ENCODE results near the gene MOK. TPM values are rescaled to one million over a fixed set of nuclear protein-coding genes. Genes with fewer than 3 reads are reported as not detected.

The MOK gene
- total RNA-seq, 6 experiments from 2014 or later = 2.7 to 4.7 (median 3.8) TPM

DNA sequence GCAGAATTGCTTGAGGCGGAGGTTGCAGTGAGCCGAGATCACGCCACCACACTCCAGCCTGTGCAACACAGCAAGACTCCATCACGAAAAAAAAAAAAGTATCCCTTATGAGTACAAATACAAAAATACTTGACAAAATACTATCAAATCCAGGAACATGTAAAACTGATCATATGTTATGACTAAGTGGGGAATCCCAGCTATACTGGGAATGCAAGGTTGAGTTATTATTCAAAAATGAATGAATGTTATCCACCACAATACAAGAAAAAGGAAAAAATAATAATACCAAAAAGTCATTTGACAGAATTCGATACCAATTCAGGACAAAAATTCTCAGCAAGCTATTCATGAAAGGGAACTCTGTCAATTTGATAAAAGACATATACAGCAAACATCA lies 32.6 kb downstream of the MOK start:
- Histone ChIP-seq H3K4me1 (no peaks in the 10 kb centered on the region), H3K36me3 (no peaks in the 10 kb centered on the region), H3K9me3 (no peaks in the 10 kb centered on the region), H3K27ac (no peak overlapping the region), H3K27me3 (no peaks in the 10 kb centered on the region), H3K4me3 (no peak overlapping the region)
- no peak for TF ChIP-seq POLR2A (IDR thresholded peaks at IDR 0.05)
- TF ChIP-seq, protein P1, sequence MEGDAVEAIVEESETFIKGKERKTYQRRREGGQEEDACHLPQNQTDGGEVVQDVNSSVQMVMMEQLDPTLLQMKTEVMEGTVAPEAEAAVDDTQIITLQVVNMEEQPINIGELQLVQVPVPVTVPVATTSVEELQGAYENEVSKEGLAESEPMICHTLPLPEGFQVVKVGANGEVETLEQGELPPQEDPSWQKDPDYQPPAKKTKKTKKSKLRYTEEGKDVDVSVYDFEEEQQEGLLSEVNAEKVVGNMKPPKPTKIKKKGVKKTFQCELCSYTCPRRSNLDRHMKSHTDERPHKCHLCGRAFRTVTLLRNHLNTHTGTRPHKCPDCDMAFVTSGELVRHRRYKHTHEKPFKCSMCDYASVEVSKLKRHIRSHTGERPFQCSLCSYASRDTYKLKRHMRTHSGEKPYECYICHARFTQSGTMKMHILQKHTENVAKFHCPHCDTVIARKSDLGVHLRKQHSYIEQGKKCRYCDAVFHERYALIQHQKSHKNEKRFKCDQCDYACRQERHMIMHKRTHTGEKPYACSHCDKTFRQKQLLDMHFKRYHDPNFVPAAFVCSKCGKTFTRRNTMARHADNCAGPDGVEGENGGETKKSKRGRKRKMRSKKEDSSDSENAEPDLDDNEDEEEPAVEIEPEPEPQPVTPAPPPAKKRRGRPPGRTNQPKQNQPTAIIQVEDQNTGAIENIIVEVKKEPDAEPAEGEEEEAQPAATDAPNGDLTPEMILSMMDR (IDR thresholded peaks at IDR 0.05) = no peak
- ATAC-seq = no peak
- no peak for DNase-seq
- intact Hi-C loops (cut with DNase I) = no loop called here
- 96% methylated on average over 4 of the region's 5 CpGs for WGBS (ENCODE audit: insufficient coverage, low coverage, low lambda C conversion rate, missing lambda C conversion rate)

DNA sequence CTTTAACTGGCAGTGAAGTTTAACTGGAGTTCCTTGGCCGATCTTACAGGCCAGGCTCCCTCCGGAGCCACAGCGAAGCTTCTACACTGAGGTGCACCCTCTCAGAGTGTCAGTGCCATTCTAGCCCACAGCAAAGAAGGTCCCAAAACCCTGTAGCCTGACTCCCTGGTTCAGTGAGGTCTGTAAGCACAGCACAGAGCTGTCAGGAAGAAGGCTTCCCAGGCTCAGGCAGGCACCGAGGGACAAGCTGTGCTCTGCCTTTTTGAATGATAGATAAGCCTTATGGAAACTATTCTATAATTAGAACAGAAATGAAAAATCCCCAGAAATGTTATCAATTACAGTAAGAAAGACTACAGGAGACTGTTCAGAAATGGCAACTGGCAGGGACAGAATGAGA lies 40.2 kb downstream of the MOK start:
- ATAC-seq = peak in 3 of 4 donors; percentile 23 to 59 (median 43)
- no peaks in the 10 kb centered on the region for H3K27me3 ChIP-seq
- TF ChIP-seq, protein P1 (IDR thresholded peaks at IDR 0.05) = no peak
- no peak for TF ChIP-seq POLR2A (IDR thresholded peaks at IDR 0.05)
- no peaks in the 10 kb centered on the region for H3K9me3 ChIP-seq
- intact Hi-C loops (cut with DNase I) = no loop called here
- H3K36me3 ChIP-seq = no peaks in the 10 kb centered on the region
- no peaks in the 10 kb centered on the region for H3K4me1 ChIP-seq
- no peak for DNase-seq
- H3K4me3 ChIP-seq = no peak overlapping the region
- H3K27ac ChIP-seq = peak overlapping the region in 2 of 3 donors; percentile 26 to 39
- WGBS (ENCODE audit: insufficient coverage, low coverage, low lambda C conversion rate, missing lambda C conversion rate) = 64% methylated on average over 1 of the region's 4 CpGs

DNA sequence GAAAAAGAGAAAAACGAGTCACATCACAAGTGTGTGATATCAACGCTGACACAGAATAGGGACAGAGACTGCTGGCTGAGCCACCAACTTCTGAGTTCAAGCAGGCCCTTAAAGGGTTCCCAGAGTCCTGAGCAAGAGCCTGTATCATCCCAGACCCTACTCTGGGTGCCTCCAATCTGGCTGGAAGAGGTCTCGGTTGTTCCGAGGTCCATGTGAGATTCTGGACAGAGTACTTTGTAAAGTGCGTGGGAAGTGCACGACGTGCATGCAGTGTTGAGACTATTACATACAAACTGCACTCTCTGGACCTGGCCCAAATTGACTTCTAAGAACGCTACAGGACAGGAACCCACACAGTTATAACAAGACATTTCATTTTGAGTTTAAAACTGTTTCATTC lies 40.6 kb downstream of the MOK start:
- Histone ChIP-seq H3K27ac (peak overlapping the region in 2 of 3 donors; percentile 26 to 39), H3K9me3 (no peaks in the 10 kb centered on the region), H3K27me3 (no peaks in the 10 kb centered on the region), H3K4me1 (no peaks in the 10 kb centered on the region), H3K4me3 (no peak overlapping the region), H3K36me3 (no peaks in the 10 kb centered on the region)
- ATAC-seq (peak in 2 of 4 donors; percentile 20 to 42), DNase-seq (no peak)
- 60% methylated on average over 4 of the region's 8 CpGs for WGBS (ENCODE audit: insufficient coverage, low coverage, low lambda C conversion rate, missing lambda C conversion rate)
- intact Hi-C loops (cut with DNase I) = no loop called here
- no peak for TF ChIP-seq POLR2A (IDR thresholded peaks at IDR 0.05)
- TF ChIP-seq, protein P1 (IDR thresholded peaks at IDR 0.05) = no peak

DNA sequence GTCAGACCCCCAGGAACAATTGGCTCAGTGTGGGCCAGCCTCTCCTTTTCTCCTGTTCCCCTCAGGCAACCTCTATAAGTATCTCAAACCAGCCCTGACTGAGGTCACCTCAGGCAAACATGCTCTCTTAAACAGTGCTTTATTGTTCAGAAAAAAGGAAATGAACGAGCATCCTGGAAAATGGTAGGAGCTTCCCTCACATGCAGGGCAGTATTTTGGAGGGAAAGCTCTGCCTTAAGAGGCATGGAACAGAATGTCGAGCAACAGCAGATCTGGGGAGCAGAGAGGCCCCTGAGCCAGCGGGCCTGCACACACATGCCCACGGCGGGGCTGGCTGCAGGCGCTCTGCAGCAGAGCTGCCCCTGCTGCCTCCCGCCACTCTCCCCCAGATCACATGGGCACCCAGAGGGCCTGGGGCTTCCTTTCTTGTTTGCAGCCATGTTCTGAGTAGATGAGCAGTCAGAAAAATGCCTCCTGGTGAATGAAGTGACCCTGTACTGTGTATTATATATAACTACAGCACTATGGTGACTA lies 42.0 kb downstream of the MOK start:
- Histone ChIP-seq H3K27ac (no peak overlapping the region), H3K9me3 (no peaks in the 10 kb centered on the region), H3K27me3 (no peaks in the 10 kb centered on the region), H3K36me3 (no peaks in the 10 kb centered on the region), H3K4me1 (no peaks in the 10 kb centered on the region), H3K4me3 (no peak overlapping the region)
- DNase-seq = no peak
- 65% methylated on average over 2 of the region's 7 CpGs for WGBS (ENCODE audit: insufficient coverage, low coverage, low lambda C conversion rate, missing lambda C conversion rate)
- ATAC-seq = peak in 1 of 4 donors; percentile 30
- TF ChIP-seq, protein P1 (IDR thresholded peaks at IDR 0.05) = no peak
- no peak for TF ChIP-seq POLR2A (IDR thresholded peaks at IDR 0.05)
- intact Hi-C loops (cut with DNase I) = no loop called here

DNA sequence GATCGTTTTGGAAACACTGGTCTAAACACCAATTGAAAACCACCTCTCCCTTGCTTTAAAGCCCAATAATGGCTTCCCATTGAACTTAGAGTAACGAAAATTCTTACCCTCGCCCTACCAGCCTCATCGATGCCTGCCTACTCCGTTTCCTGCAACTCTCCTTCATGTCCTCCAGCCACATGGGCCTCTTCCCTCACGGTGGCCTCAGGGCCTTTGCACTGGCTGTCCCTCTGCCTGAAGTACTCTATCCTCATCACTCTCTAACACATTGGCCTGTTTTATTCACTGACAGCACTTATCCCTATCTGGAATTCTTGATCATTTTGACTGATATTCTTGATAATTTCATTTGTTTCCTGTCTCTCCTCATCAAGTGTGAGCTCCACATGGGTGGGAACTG lies 46.8 kb downstream of the MOK start:
- Histone ChIP-seq H3K27ac (no peak overlapping the region), H3K36me3 (no peaks in the 10 kb centered on the region), H3K4me1 (no peaks in the 10 kb centered on the region), H3K4me3 (no peak overlapping the region), H3K27me3 (no peaks in the 10 kb centered on the region), H3K9me3 (no peaks in the 10 kb centered on the region)
- TF ChIP-seq, protein P1 (IDR thresholded peaks at IDR 0.05) = no peak
- TF ChIP-seq POLR2A (IDR thresholded peaks at IDR 0.05) = no peak
- WGBS (ENCODE audit: insufficient coverage, low coverage, low lambda C conversion rate, missing lambda C conversion rate) = 89% methylated on average over 6 of the region's 6 CpGs
- ATAC-seq = no peak
- DNase-seq = no peak
- intact Hi-C loops (cut with DNase I) = no loop called here
